H1 (cell line): ENCODE results near the gene PARD3. TPM values are rescaled to one million over a fixed set of nuclear protein-coding genes. Genes with fewer than 3 reads are reported as not detected.

Experiments used
- CTCF ChIA-PET: fragments of 300-600 bp; sonication (Branson Sonifier 250); formaldehyde crosslinking; loops from one replicate; lab custom pipeline; 2021; ENCODE audit not compliant: partially characterized antibody; lab: Charles Lee
- POLR2A ChIA-PET: fragments of 300-600 bp; sonication (Branson Sonifier 250); formaldehyde crosslinking; loops from one replicate; lab custom pipeline; 2021; ENCODE audit warnings: inconsistent platforms; ENCODE audit not compliant: partially characterized antibody; lab: Charles Lee
- DNase-seq, 2 experiments: peaks; one replicate each; pipeline versions ENCODE4 v3.0.0 to v3.0.0-alpha.2; 2010 to 2022; ENCODE audit warnings: low spot score in 2 of 2, low read depth in 1 of 2, mixed read lengths in 1 of 2
- FAIRE-seq: peaks from 2 replicates; lab custom pipeline; 2011; peaks lifted over from hg19 to GRCh38; lab: Jason Lieb, UNC
- H2AFZ ChIP-seq: 2 replicates; pipeline ENCODE4 v1.8.1; 2012; ENCODE audit warnings: low read length, inconsistent platforms
- H2AK5ac ChIP-seq: 2 replicates; pipeline ENCODE4 v1.6.1; 2013; ENCODE audit warnings: low read depth, low read length
- H2BK120ac ChIP-seq: replicated peaks from 2 replicates; pipeline ENCODE3; 2013; ENCODE audit warnings: low read depth, low read length, inconsistent platforms
- H2BK12ac ChIP-seq: 2 replicates; pipeline ENCODE4 v1.6.1; 2013; ENCODE audit warnings: low read depth, low read length
- H2BK15ac ChIP-seq: 2 replicates; pipeline ENCODE4 v1.6.1; 2013; ENCODE audit warnings: low read length
- H2BK20ac ChIP-seq: 2 replicates; pipeline ENCODE4 v1.6.1; 2013; ENCODE audit warnings: low read length
- H2BK5ac ChIP-seq: 2 replicates; pipeline ENCODE4 v1.6.1; 2013; ENCODE audit warnings: low read depth, low read length
- H3K14ac ChIP-seq: 2 replicates; pipeline ENCODE4 v1.6.1; 2013; ENCODE audit warnings: inconsistent platforms; ENCODE audit not compliant: insufficient read length
- H3K18ac ChIP-seq: 2 replicates; pipeline ENCODE4 v1.6.1; 2013; ENCODE audit warnings: low read length; ENCODE audit errors: extremely low read depth
- H3K23ac ChIP-seq: 2 replicates; pipeline ENCODE4 v1.6.1; 2013; ENCODE audit warnings: inconsistent platforms; ENCODE audit not compliant: insufficient read length
- H3K23me2 ChIP-seq: 2 replicates; pipeline ENCODE4 v1.6.1; 2013; ENCODE audit warnings: low read depth, low read length
- H3K27ac ChIP-seq: 2 replicates; pipeline ENCODE4 v1.6.1; 2011; ENCODE audit warnings: low read depth, low read length, inconsistent platforms
- H3K27me3 ChIP-seq, 4 experiments: replicated peaks in 1 of 4; 1 replicate in 1 of 4; 2 replicates in 3 of 4; pipeline versions ENCODE4 v1.6.1 to v1.8.1; 2011 to 2013; ENCODE audit warnings: low read length in 3 of 4, mild to moderate bottlenecking in 3 of 4, inconsistent platforms in 2 of 4, mixed read lengths in 2 of 4, moderate library complexity in 1 of 4; ENCODE audit not compliant: control insufficient read depth in 3 of 4, insufficient read depth in 3 of 4; ENCODE audit errors: extremely low read depth in 1 of 4
- H3K36me3 ChIP-seq, 4 experiments: 2 replicates each; pipeline versions ENCODE4 v1.6.1 to v1.8.1; 2011 to 2013; ENCODE audit warnings: mild to moderate bottlenecking in 4 of 4, low read length in 3 of 4, moderate library complexity in 2 of 4, control low read depth in 1 of 4, inconsistent platforms in 1 of 4; ENCODE audit not compliant: insufficient read depth in 4 of 4, control insufficient read depth in 2 of 4
- H3K4ac ChIP-seq: replicated peaks from 2 replicates; pipeline ENCODE3; 2013; ENCODE audit warnings: low read length, low read depth, mixed read lengths, inconsistent platforms; ENCODE audit not compliant: insufficient read length
- H3K4me1 ChIP-seq, 4 experiments: replicated peaks in 1 of 4; 1 replicate in 1 of 4; 2 replicates in 3 of 4; pipeline versions ENCODE4 v1.6.1 to v1.8.1; 2011 to 2013; ENCODE audit warnings: low read length in 3 of 4, inconsistent platforms in 2 of 4, mixed read lengths in 1 of 4; ENCODE audit not compliant: insufficient read depth in 4 of 4, control insufficient read depth in 3 of 4
- H3K4me2 ChIP-seq, 2 experiments: 2 replicates each; pipeline versions ENCODE4 v1.6.1 to v1.8.1; 2011 to 2013; ENCODE audit warnings: low read depth in 2 of 2, low read length in 2 of 2, control low read depth in 1 of 2, inconsistent platforms in 1 of 2, mild to moderate bottlenecking in 1 of 2; ENCODE audit not compliant: insufficient read depth in 1 of 2
- H3K4me3 ChIP-seq, 4 experiments: fragments of 200-600, 300-600 bp in 1 of 4; sonication (generic), shearing (Covaris generic), sonication (Bioruptor Twin) in 1 of 4; 2 replicates each; pipeline versions ENCODE4 v1.5.1 to v1.8.1; 2011 to 2016; ENCODE audit warnings: low read length in 4 of 4, low read depth in 3 of 4, control low read depth in 2 of 4, inconsistent platforms in 2 of 4, mild to moderate bottlenecking in 2 of 4, mixed read lengths in 1 of 4, moderate library complexity in 1 of 4; ENCODE audit not compliant: insufficient read depth in 2 of 4; ENCODE audit errors: extremely low read depth in 1 of 4
- H3K56ac ChIP-seq: replicated peaks from 2 replicates; pipeline ENCODE3; 2013; ENCODE audit warnings: low read depth, mild to moderate bottlenecking, mixed read lengths, low read length, inconsistent platforms; ENCODE audit not compliant: insufficient read length
- H3K79me1 ChIP-seq: 2 replicates; pipeline ENCODE4 v1.6.1; 2013; ENCODE audit warnings: low read depth, low read length, control low read depth
- H3K79me2 ChIP-seq, 2 experiments: 2 replicates each; pipeline versions ENCODE4 v1.6.1 to v1.8.1; 2012 to 2013; ENCODE audit warnings: low read length in 2 of 2, mild to moderate bottlenecking in 2 of 2, inconsistent platforms in 1 of 2; ENCODE audit not compliant: insufficient read depth in 2 of 2, control insufficient read depth in 1 of 2
- H3K9ac ChIP-seq, 4 experiments: replicated peaks in 1 of 4; 1 replicate in 1 of 4; 2 replicates in 3 of 4; pipeline versions ENCODE4 v1.6.1 to v1.8.1; 2011 to 2013; ENCODE audit warnings: low read depth in 3 of 4, low read length in 3 of 4, control low read depth in 2 of 4, mild to moderate bottlenecking in 2 of 4, moderate library complexity in 2 of 4, inconsistent platforms in 1 of 4; ENCODE audit errors: extremely low read depth in 1 of 4
- H3K9me3 ChIP-seq, 2 experiments: 2 replicates each; pipeline versions ENCODE4 v1.6.1 to v1.8.1; 2012 to 2013; ENCODE audit warnings: mild to moderate bottlenecking in 2 of 2, moderate library complexity in 2 of 2, control low read depth in 1 of 2, inconsistent platforms in 1 of 2, low read depth in 1 of 2, low read length in 1 of 2, mixed read lengths in 1 of 2; ENCODE audit not compliant: insufficient read depth in 2 of 2
- H4K20me1 ChIP-seq, 2 experiments: replicated peaks in 1 of 2; 2 replicates each; pipeline versions ENCODE3 to v1.8.1; 2011 to 2013; ENCODE audit warnings: inconsistent platforms in 2 of 2, low read length in 2 of 2, mild to moderate bottlenecking in 1 of 2; ENCODE audit not compliant: insufficient read depth in 2 of 2, control insufficient read depth in 1 of 2
- H4K5ac ChIP-seq: 2 replicates; pipeline ENCODE4 v1.6.1; 2013; ENCODE audit warnings: low read length, low read depth, mixed read lengths, inconsistent platforms; ENCODE audit not compliant: insufficient read length
- H4K8ac ChIP-seq: 2 replicates; pipeline ENCODE4 v1.8.0; 2013; ENCODE audit warnings: mild to moderate bottlenecking, moderate library complexity, low read length, inconsistent platforms; ENCODE audit not compliant: insufficient read depth; ENCODE audit errors: extremely low read depth
- H4K91ac ChIP-seq: replicated peaks from 2 replicates; pipeline ENCODE3; 2013; ENCODE audit warnings: low read length, mixed read lengths, inconsistent platforms; ENCODE audit not compliant: insufficient read length
- ASH2L ChIP-seq: fragments of 200-600, 300-600 bp; sonication (generic); IDR thresholded peaks from one replicate; pipeline ENCODE4 v1.7.1; 2017; ENCODE audit warnings: low read length
- CREB1 ChIP-seq: IDR thresholded peaks from 2 replicates; pipeline ENCODE4 v1.6.1; 2012; ENCODE audit warnings: inconsistent platforms
- CTCF ChIP-seq, 3 experiments: IDR thresholded peaks; 1 replicate in 2 of 3; 2 replicates in 1 of 3; pipeline versions ENCODE4 v1.5.1 to v1.6.1; 2011; ENCODE audit warnings: low read length in 3 of 3, mild to moderate bottlenecking in 3 of 3, inconsistent platforms in 2 of 3, low read depth in 1 of 3, moderate library complexity in 1 of 3; ENCODE audit not compliant: insufficient read depth in 1 of 3; ENCODE audit errors: control extremely low read depth in 1 of 3
- HDAC2 ChIP-seq, 2 experiments: fragments of 300-600 bp in 1 of 2; sonication (generic) in 1 of 2; IDR thresholded peaks; 2 replicates each; pipeline ENCODE4 v1.6.1; 2011 to 2012; ENCODE audit warnings: low read depth in 2 of 2, low read length in 2 of 2, mild to moderate bottlenecking in 2 of 2, moderate library complexity in 2 of 2, borderline replicate concordance in 1 of 2, inconsistent platforms in 1 of 2
- HDAC6 ChIP-seq: IDR thresholded peaks from one replicate; pipeline ENCODE4 v1.7.1; 2012; ENCODE audit warnings: low read depth, mild to moderate bottlenecking, inconsistent platforms, low read length, moderate library complexity
- POU5F1 ChIP-seq: IDR thresholded peaks from 2 replicates; pipeline ENCODE4 v1.6.1; 2011; ENCODE audit warnings: low read depth, mild to moderate bottlenecking, low read length, moderate library complexity
- RAD21 ChIP-seq, 2 experiments: IDR thresholded peaks in 1 of 2; conservative IDR thresholded peaks in 1 of 2; 2 replicates each; pipeline ENCODE4 v1.6.1; 2011; ENCODE audit warnings: low read depth in 2 of 2, low read length in 2 of 2, improper control_type of control experiment in 1 of 2, inconsistent platforms in 1 of 2, mild to moderate bottlenecking in 1 of 2, moderate library complexity in 1 of 2
- SIX5 ChIP-seq: IDR thresholded peaks from 2 replicates; pipeline ENCODE4 v1.6.1; 2011; ENCODE audit warnings: mild to moderate bottlenecking, low read depth, low read length
- SP4 ChIP-seq: IDR thresholded peaks from 2 replicates; pipeline ENCODE4 v1.6.1; 2012; ENCODE audit warnings: low read length, inconsistent platforms
- WGBS, 2 experiments: shearing (Covaris generic) in 1 of 2; methylation state at CpG; one replicate each; pipeline versions ENCODE4 v1.1.6 to v1.1.7; 2013 to 2015; ENCODE audit warnings: low lambda C conversion rate in 2 of 2, mixed read lengths in 2 of 2, inconsistent platforms in 1 of 2, low coverage in 1 of 2, missing lambda C conversion rate in 1 of 2; ENCODE audit not compliant: insufficient replicate concordance in 2 of 2, insufficient coverage in 1 of 2, insufficient read length in 1 of 2; ENCODE audit errors: extremely low coverage in 1 of 2, missing lambda C conversion rate in 1 of 2; 5-methylcytosine and 5-hydroxymethylcytosine counted together
- polyA plus RNA-seq, 7 experiments: library from polyadenylated mRNA; depleted of rRNA in 3 of 7; stranded (reverse) in 5 of 7; unstranded in 2 of 7; fragments of >200 nt in 5 of 7; fragments of 200-250 nt in 2 of 7; gene quantifications; 1 replicate in 5 of 7; 2 replicates in 1 of 7; 4 replicates in 1 of 7; pipeline versions ENCODE4 v1.2.1 to v1.2.3, GENCODE V29; 2011 to 2013; ENCODE audit warnings: missing spikeins in 2 of 7, mixed read lengths in 2 of 7
- total RNA-seq: library from RNA; stranded (reverse); fragmentation: NEBNext Ultra II Directional; extraction: Animal tissue kit (Norgen Biotek cat#: 25700); gene quantifications from 2 replicates; pipeline ENCODE4 v1.2.1, GENCODE V29; 2021

The PARD3 gene
- total and polyA plus RNA-seq, 2 of the 8 experiments (the other 6 are each of a cell fraction or from before 2014, with no cell fraction given) = 19.7 to 49.1 TPM

GRCh38 chr10:34666008-34666704 is 148.9 kb downstream of the PARD3 start:
- H3K4me3 ChIP-seq = no peak overlapping the region
- no peak for DNase-seq
- ChIA-PET CTCF (interaction anchor here (0.6 to 2.0 kb wide), 12 partner anchors 9 to 642 kb away, joined by 3 to 13 read pairs (median 4); no protein-coding TSS in a partner anchor), POLR2A (interaction anchor here (1.2 kb wide), 1 partner anchor 10 kb away, joined by 4 read pairs; no protein-coding TSS in a partner anchor)
- no peak overlapping the region for H2BK120ac ChIP-seq
- no peak overlapping the region for H3K27ac ChIP-seq
- no peaks in the 10 kb centered on the region for H3K9me3 ChIP-seq
- H4K20me1 ChIP-seq = peaks cover 4 to 13% of the 10 kb centered on the region in 2 experiments
- H2BK20ac ChIP-seq = no peak overlapping the region
- H2AFZ ChIP-seq = no peak overlapping the region
- WGBS, 2 experiments = 75% methylated on average over 6 of the region's 6 CpGs; no CpG with 5 or more reads in 1 of the 2 experiments
- H3K18ac ChIP-seq = 0 out of 2 replicates have a peak overlapping the region, but pooled peaks have one; percentile 24
- H2BK5ac ChIP-seq = peak overlapping the region; percentile 29; the same call in 1 of the 2 replicates
- H3K9ac ChIP-seq = no peak overlapping the region
- no peak overlapping the region for H4K5ac ChIP-seq
- H4K91ac ChIP-seq = no peak overlapping the region
- no peak overlapping the region for H3K56ac ChIP-seq
- H3K23ac ChIP-seq = no peak overlapping the region
- H3K23me2 ChIP-seq = no peaks in the 10 kb centered on the region
- no peak overlapping the region for H3K4me2 ChIP-seq
- H3K27me3 ChIP-seq = no peaks in the 10 kb centered on the region
- H3K4me1 ChIP-seq = peaks cover 0 to 5% (median under 1%) of the 10 kb centered on the region in 4 experiments; a peak in 2 of 7 replicates
- no peak overlapping the region for H2BK15ac ChIP-seq
- H3K36me3 ChIP-seq = no peaks in the 10 kb centered on the region
- no peaks in the 10 kb centered on the region; the same call in 1 of the 2 replicates for H3K79me1 ChIP-seq
- no peak overlapping the region for H3K14ac ChIP-seq
- H3K4ac ChIP-seq = no peak overlapping the region
- peaks cover 0 to 61% of the 10 kb centered on the region in 2 experiments; a peak in 2 of 4 replicates for H3K79me2 ChIP-seq
- H2AK5ac ChIP-seq = no peak overlapping the region
- no peak overlapping the region for H2BK12ac ChIP-seq
- FAIRE-seq = peak; percentile 13
- no peak overlapping the region for H4K8ac ChIP-seq
- TF ChIP-seq POU5F1 (no peak), SP4 (no peak), ASH2L (no peak), CTCF (IDR thresholded peaks at IDR 0.05; ENCODE audit: control extremely low read depth in 1 of 3, insufficient read depth in 1 of 3, low read depth in 1 of 3, low read length in 3 of 3) (peak in 2 of 3 experiments; percentile 36 to 38; a peak in 2 of 4 replicates), HDAC2 (IDR thresholded peaks at IDR 0.05; ENCODE audit: borderline replicate concordance in 1 of 2, low read depth in 2 of 2, low read length in 2 of 2) (no peak), HDAC6 (no peak), CREB1 (no peak), SIX5 (no peak), RAD21 (IDR thresholded peaks at IDR 0.05 in 1 of 2, conservative IDR thresholded peaks at IDR 0.05 in 1 of 2; ENCODE audit: low read depth in 2 of 2, low read length in 2 of 2) (peak; percentile 47 to 65)
